ENCODE results near the gene RBPMS2.

The RBPMS2 gene

GRCh38 chr15:64731012-64731804 is 44.2 kb downstream of the RBPMS2 start:
- Histone ChIP-seq H3K4me3 (ENCODE audit: low read length) (peak overlapping the region; percentile 39), H3K27ac (ENCODE audit: low read length) (no peak overlapping the region), H4K20me1 (ENCODE audit: insufficient read depth, low read length) (no peaks in the 10 kb centered on the region), H3K9me3 (ENCODE audit: insufficient read depth, low read length) (no peaks in the 10 kb centered on the region), H3K27me3 (ENCODE audit: low read depth, low read length) (peaks cover 9% of the 10 kb centered on the region), H3K9ac (ENCODE audit: low read length) (no peak overlapping the region), H3K79me2 (ENCODE audit: low read length) (no peaks in the 10 kb centered on the region), H2AFZ (ENCODE audit: low read depth, low read length) (peak overlapping the region; percentile 47; the same call in 1 of the 2 replicates), H3K4me2 (ENCODE audit: low read length) (peak overlapping the region; percentile 60), H3K36me3 (replicated peaks; ENCODE audit: low read depth, low read length) (no peaks in the 10 kb centered on the region), H3K4me1 (ENCODE audit: low read length) (peaks cover 8% of the 10 kb centered on the region)
- TF ChIP-seq EZH2phosphoT487 (IDR thresholded peaks at IDR 0.05; ENCODE audit: low read depth) (no peak), CTCF (IDR thresholded peaks at IDR 0.05; ENCODE audit: low read depth, low read length) (peak; percentile 94)

GRCh38 chr15:64730151-64730550 is 45.2 kb downstream of the RBPMS2 start:
- no peak overlapping the region for H2AFZ ChIP-seq (ENCODE audit: low read depth, low read length)
- no peaks in the 10 kb centered on the region for H3K79me2 ChIP-seq (ENCODE audit: low read length)
- peaks cover 9% of the 10 kb centered on the region for H3K27me3 ChIP-seq (ENCODE audit: low read depth, low read length)
- H3K36me3 ChIP-seq (replicated peaks; ENCODE audit: low read depth, low read length): no peaks in the 10 kb centered on the region
- TF ChIP-seq EZH2phosphoT487 (IDR thresholded peaks at IDR 0.05; ENCODE audit: low read depth) (no peak), CTCF (IDR thresholded peaks at IDR 0.05; ENCODE audit: low read depth, low read length) (no peak)
- H3K4me2 ChIP-seq (ENCODE audit: low read length): no peak overlapping the region
- H4K20me1 ChIP-seq (ENCODE audit: insufficient read depth, low read length): no peaks in the 10 kb centered on the region
- no peak overlapping the region for H3K27ac ChIP-seq (ENCODE audit: low read length)
- no peak overlapping the region for H3K4me3 ChIP-seq (ENCODE audit: low read length)
- no peaks in the 10 kb centered on the region for H3K9me3 ChIP-seq (ENCODE audit: insufficient read depth, low read length)
- H3K9ac ChIP-seq (ENCODE audit: low read length): no peak overlapping the region
- H3K4me1 ChIP-seq (ENCODE audit: low read length): peaks cover 8% of the 10 kb centered on the region

GRCh38 chr15:64720188-64720587 is 55.2 kb downstream of the RBPMS2 start:
- Histone ChIP-seq H3K9me3 (ENCODE audit: insufficient read depth, low read length) (no peaks in the 10 kb centered on the region), H3K9ac (ENCODE audit: low read length) (no peak overlapping the region), H3K27me3 (ENCODE audit: low read depth, low read length) (no peaks in the 10 kb centered on the region), H3K4me3 (ENCODE audit: low read length) (no peak overlapping the region), H3K79me2 (ENCODE audit: low read length) (no peaks in the 10 kb centered on the region), H3K4me1 (ENCODE audit: low read length) (no peaks in the 10 kb centered on the region), H3K4me2 (ENCODE audit: low read length) (no peak overlapping the region), H3K36me3 (replicated peaks; ENCODE audit: low read depth, low read length) (no peaks in the 10 kb centered on the region), H4K20me1 (ENCODE audit: insufficient read depth, low read length) (no peaks in the 10 kb centered on the region), H2AFZ (ENCODE audit: low read depth, low read length) (no peak overlapping the region), H3K27ac (ENCODE audit: low read length) (no peak overlapping the region)
- TF ChIP-seq CTCF (IDR thresholded peaks at IDR 0.05; ENCODE audit: low read depth, low read length): no peak
- no peak for TF ChIP-seq EZH2phosphoT487 (IDR thresholded peaks at IDR 0.05; ENCODE audit: low read depth)

- TF ChIP-seq EZH2phosphoT487 (IDR thresholded peaks at IDR 0.05; ENCODE audit: low read depth): no peak
- no peak for TF ChIP-seq CTCF (IDR thresholded peaks at IDR 0.05; ENCODE audit: low read depth, low read length)
- Histone ChIP-seq H3K4me2 (ENCODE audit: low read length) (no peak overlapping the region), H3K9ac (ENCODE audit: low read length) (no peak overlapping the region), H3K27me3 (ENCODE audit: low read depth, low read length) (no peaks in the 10 kb centered on the region), H4K20me1 (ENCODE audit: insufficient read depth, low read length) (no peaks in the 10 kb centered on the region), H3K4me3 (ENCODE audit: low read length) (no peak overlapping the region), H3K27ac (ENCODE audit: low read length) (no peak overlapping the region), H3K9me3 (ENCODE audit: insufficient read depth, low read length) (no peaks in the 10 kb centered on the region), H2AFZ (ENCODE audit: low read depth, low read length) (no peak overlapping the region), H3K4me1 (ENCODE audit: low read length) (no peaks in the 10 kb centered on the region), H3K79me2 (ENCODE audit: low read length) (no peaks in the 10 kb centered on the region), H3K36me3 (replicated peaks; ENCODE audit: low read depth, low read length) (no peaks in the 10 kb centered on the region)
Measured at GRCh38 chr15:64717735-64718495, 57.5 kb downstream of the RBPMS2 start.

Data from OCI-LY3 (cell line).